GM06990 (cell line): ENCODE measurements around the gene BEND3.

Experiments
- DNase-seq: peaks from one replicate; pipeline ENCODE4 v3.0.0-alpha.2; 2011; ENCODE audit not compliant: insufficient read length; ENCODE audit errors: extremely low read depth
- H3K27me3 ChIP-seq: replicated peaks from 2 replicates; pipeline ENCODE4 v1.6.0; 2011; ENCODE audit warnings: low read length; ENCODE audit not compliant: control insufficient read depth, insufficient read depth
- H3K36me3 ChIP-seq: 2 replicates; pipeline ENCODE4 v1.5.1; 2011; ENCODE audit warnings: low read length; ENCODE audit not compliant: control insufficient read depth, insufficient read depth
- H3K4me3 ChIP-seq: replicated peaks from 2 replicates; pipeline ENCODE4 v1.5.1; 2011; ENCODE audit warnings: low read depth, mild to moderate bottlenecking, control low read depth, low read length
- CTCF ChIP-seq: IDR thresholded peaks from 2 replicates; pipeline ENCODE4 v1.5.1; 2011; ENCODE audit warnings: low read length, control low read depth, mild to moderate bottlenecking, inconsistent platforms; ENCODE audit not compliant: insufficient read depth, poor library complexity, severe bottlenecking

The BEND3 gene

GRCh38 chr6:107110200-107110599 lies 5.1 kb downstream of the BEND3 start:
- Histone ChIP-seq H3K27me3 (no peaks in the 10 kb centered on the region), H3K36me3 (no peaks in the 10 kb centered on the region), H3K4me3 (no peak overlapping the region)
- TF ChIP-seq CTCF = no peak
- no peak for DNase-seq

- Histone ChIP-seq H3K4me3 (no peak overlapping the region), H3K36me3 (no peaks in the 10 kb centered on the region), H3K27me3 (no peaks in the 10 kb centered on the region)
- TF ChIP-seq CTCF = no peak
- DNase-seq = no peak
Measured at GRCh38 chr6:107108201-107108890, 7.0 kb downstream of the BEND3 start.

- Histone ChIP-seq H3K27me3 (no peaks in the 10 kb centered on the region), H3K36me3 (no peaks in the 10 kb centered on the region), H3K4me3 (no peak overlapping the region)
- no peak for TF ChIP-seq CTCF
- no peak for DNase-seq
Measured at GRCh38 chr6:107107791-107108190, 7.5 kb downstream of the BEND3 start.

GRCh38 chr6:107106165-107106564 lies 9.2 kb downstream of the BEND3 start:
- H3K36me3 ChIP-seq = no peaks in the 10 kb centered on the region

GRCh38 chr6:107105511-107106116 lies 9.7 kb downstream of the BEND3 start:
- H3K4me3 ChIP-seq = no peak overlapping the region
- no peak for DNase-seq
- H3K27me3 ChIP-seq = no peaks in the 10 kb centered on the region
- TF ChIP-seq CTCF = no peak
- H3K36me3 ChIP-seq = no peaks in the 10 kb centered on the region

More at GRCh38 chr6:107106165-107106564, 9.2 kb downstream of the BEND3 start:
- Histone ChIP-seq H3K27me3 (no peaks in the 10 kb centered on the region), H3K4me3 (no peak overlapping the region)
- DNase-seq = no peak
- TF ChIP-seq CTCF = no peak
